Measurements from ENCODE around the gene ASTN2.

Gene ASTN2, protein sequence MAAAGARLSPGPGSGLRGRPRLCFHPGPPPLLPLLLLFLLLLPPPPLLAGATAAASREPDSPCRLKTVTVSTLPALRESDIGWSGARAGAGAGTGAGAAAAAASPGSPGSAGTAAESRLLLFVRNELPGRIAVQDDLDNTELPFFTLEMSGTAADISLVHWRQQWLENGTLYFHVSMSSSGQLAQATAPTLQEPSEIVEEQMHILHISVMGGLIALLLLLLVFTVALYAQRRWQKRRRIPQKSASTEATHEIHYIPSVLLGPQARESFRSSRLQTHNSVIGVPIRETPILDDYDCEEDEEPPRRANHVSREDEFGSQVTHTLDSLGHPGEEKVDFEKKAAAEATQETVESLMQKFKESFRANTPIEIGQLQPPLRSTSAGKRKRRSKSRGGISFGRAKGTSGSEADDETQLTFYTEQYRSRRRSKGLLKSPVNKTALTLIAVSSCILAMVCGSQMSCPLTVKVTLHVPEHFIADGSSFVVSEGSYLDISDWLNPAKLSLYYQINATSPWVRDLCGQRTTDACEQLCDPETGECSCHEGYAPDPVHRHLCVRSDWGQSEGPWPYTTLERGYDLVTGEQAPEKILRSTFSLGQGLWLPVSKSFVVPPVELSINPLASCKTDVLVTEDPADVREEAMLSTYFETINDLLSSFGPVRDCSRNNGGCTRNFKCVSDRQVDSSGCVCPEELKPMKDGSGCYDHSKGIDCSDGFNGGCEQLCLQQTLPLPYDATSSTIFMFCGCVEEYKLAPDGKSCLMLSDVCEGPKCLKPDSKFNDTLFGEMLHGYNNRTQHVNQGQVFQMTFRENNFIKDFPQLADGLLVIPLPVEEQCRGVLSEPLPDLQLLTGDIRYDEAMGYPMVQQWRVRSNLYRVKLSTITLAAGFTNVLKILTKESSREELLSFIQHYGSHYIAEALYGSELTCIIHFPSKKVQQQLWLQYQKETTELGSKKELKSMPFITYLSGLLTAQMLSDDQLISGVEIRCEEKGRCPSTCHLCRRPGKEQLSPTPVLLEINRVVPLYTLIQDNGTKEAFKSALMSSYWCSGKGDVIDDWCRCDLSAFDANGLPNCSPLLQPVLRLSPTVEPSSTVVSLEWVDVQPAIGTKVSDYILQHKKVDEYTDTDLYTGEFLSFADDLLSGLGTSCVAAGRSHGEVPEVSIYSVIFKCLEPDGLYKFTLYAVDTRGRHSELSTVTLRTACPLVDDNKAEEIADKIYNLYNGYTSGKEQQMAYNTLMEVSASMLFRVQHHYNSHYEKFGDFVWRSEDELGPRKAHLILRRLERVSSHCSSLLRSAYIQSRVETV (N-terminal part only)

DNA sequence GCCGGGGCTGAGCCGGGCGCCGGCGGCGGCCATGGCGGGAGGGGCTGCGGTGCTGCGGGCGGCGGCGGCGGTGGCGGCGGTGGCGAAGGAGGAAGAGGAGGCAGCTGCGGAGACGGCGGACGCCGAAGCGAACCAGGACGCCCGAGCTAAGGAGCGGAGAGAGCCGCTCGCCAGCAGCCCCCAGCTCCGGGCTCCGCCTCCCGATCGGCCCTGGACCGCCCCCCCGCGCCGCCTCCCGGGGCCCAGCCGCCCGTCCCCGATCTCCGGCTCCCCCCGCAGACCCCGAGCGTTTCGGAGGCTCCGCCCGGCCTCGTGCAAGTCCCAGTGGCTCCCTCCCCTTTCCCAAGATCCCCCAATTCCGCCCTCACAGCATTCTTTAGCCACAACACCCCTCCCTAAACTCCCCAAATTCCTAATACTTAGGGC is at the start of gene ASTN2:
Gene ASTN2 (minus strand): TSS at position 152 of the 426 bp plus-strand sequence. CDS start 119 bp downstream, at position 33.
- TF ChIP-seq, protein P1, sequence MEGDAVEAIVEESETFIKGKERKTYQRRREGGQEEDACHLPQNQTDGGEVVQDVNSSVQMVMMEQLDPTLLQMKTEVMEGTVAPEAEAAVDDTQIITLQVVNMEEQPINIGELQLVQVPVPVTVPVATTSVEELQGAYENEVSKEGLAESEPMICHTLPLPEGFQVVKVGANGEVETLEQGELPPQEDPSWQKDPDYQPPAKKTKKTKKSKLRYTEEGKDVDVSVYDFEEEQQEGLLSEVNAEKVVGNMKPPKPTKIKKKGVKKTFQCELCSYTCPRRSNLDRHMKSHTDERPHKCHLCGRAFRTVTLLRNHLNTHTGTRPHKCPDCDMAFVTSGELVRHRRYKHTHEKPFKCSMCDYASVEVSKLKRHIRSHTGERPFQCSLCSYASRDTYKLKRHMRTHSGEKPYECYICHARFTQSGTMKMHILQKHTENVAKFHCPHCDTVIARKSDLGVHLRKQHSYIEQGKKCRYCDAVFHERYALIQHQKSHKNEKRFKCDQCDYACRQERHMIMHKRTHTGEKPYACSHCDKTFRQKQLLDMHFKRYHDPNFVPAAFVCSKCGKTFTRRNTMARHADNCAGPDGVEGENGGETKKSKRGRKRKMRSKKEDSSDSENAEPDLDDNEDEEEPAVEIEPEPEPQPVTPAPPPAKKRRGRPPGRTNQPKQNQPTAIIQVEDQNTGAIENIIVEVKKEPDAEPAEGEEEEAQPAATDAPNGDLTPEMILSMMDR (IDR thresholded peaks at IDR 0.05), result no peak
- intact Hi-C loops (cut with DNase I; ENCODE audit: low total_unique reads), result no loop called here
- peak in 1 of 2 donors; percentile 62 for DNase-seq
- Histone ChIP-seq H3K4me3 (peak within 1 kb of the TSS; percentile 54 to 58), H3K36me3 (no peaks in the 10 kb centered on the region), H3K27me3 (peaks cover 0 to 40% of the 10 kb centered on the region in 2 donors), H3K9me3 (no peaks in the 10 kb centered on the region), H3K27ac (no peak within 1 kb of the TSS), H3K4me1 (peaks cover 0 to 40% (median 34%) of the 10 kb centered on the region in 4 donors)

DNA sequence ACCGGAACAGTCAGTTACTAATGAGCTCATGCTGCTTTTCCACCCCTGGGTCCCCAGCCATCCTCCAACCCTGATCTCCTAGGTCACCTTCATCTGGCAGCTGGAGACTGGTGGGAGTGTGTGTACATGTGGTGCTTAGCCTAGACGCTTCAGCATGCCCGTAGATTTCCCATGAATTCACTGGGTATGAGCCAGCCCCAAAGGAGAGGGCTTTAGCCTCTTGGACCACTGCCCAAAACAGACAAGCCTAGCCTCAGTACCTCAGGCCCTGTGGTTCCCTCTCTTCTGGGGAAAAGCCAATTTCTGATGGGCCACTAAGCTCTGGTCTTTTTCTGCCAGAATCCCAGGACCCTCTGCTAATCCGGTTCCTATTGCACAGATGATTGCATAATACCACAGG is 48.0 kb upstream of the ASTN2 start:
- TF ChIP-seq, protein P1 (IDR thresholded peaks at IDR 0.05), result no peak
- Histone ChIP-seq H3K4me1 (no peaks in the 10 kb centered on the region), H3K27me3 (peaks cover 0 to 18% of the 10 kb centered on the region in 2 donors), H3K27ac (no peak overlapping the region), H3K9me3 (no peaks in the 10 kb centered on the region), H3K4me3 (no peak overlapping the region), H3K36me3 (no peaks in the 10 kb centered on the region)
- no peak for DNase-seq
- intact Hi-C loops (cut with DNase I; ENCODE audit: low total_unique reads), result no loop called here

DNA sequence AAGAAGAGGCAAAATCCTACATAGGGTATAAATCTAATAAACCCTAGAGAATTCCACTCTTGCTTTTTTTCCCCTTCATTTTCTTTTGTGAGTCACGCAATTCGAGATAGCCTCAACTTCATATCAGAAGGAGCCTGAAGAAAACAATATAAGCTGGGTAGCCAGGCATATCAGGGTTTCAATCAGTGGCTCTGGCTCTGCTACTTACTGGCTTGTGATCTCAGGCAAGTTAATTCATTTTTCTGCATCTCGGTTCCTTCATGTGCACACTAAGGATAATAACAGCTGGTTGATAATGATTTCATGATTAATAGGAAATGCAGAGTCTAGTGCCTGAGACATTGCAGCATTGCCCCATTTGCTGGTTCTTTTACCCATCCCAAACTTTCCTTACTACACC is 46.5 kb upstream of the ASTN2 start:
- H3K36me3 ChIP-seq, result no peaks in the 10 kb centered on the region
- TF ChIP-seq, protein P1 (IDR thresholded peaks at IDR 0.05), result no peak
- intact Hi-C loops (cut with DNase I; ENCODE audit: low total_unique reads), result no loop called here
- no peaks in the 10 kb centered on the region for H3K4me1 ChIP-seq
- H3K9me3 ChIP-seq, result no peaks in the 10 kb centered on the region
- H3K27me3 ChIP-seq, result peaks cover 0 to 16% of the 10 kb centered on the region in 2 donors
- no peak overlapping the region for H3K27ac ChIP-seq
- DNase-seq, result no peak
- H3K4me3 ChIP-seq, result no peak overlapping the region

DNA sequence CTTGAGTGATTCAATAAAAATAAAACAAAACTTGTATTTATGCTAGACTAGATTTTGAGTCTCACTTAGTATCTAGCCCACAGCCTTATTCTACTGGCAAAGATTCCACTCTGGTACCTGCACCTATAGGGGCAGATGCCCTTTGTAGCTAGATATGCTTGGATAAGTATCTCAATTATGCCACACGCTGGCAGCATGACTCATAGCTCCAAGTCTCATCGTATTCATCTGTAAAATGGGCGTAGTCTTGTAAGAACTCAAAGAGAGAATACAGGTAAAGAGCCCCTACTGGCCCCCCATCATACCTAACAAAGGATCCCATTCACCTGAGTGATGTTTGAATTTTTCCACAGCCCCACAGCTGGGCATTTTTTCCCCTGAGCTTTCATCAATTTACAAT is 45.9 kb upstream of the ASTN2 start:
- no peak for DNase-seq
- peaks cover 0 to 16% of the 10 kb centered on the region in 2 donors for H3K27me3 ChIP-seq
- no peak overlapping the region for H3K27ac ChIP-seq
- no peaks in the 10 kb centered on the region for H3K9me3 ChIP-seq
- no peak overlapping the region for H3K4me3 ChIP-seq
- no peaks in the 10 kb centered on the region for H3K36me3 ChIP-seq
- intact Hi-C loops (cut with DNase I; ENCODE audit: low total_unique reads), result no loop called here
- TF ChIP-seq, protein P1 (IDR thresholded peaks at IDR 0.05), result no peak
- no peaks in the 10 kb centered on the region for H3K4me1 ChIP-seq

DNA sequence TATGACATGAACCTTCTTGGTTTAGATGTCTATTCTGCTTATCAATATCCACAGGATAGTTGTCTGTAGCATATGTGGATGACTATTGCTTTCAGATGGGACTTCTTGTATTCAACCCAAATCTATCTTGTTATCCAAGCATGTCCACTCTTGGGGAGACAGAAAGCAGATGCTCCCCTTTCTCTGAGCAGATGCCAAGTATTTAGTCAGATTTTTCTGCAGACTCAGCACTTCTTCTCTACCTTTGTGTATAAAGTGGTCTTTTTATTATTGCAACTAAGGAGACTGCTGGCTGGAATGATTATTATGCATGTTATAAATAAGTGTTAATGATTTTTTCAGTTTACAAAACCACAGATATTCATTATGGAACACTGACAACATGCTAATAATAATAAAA is 45.1 kb upstream of the ASTN2 start:
- Histone ChIP-seq H3K4me1 (no peaks in the 10 kb centered on the region), H3K27me3 (peaks cover 0 to 16% of the 10 kb centered on the region in 2 donors), H3K27ac (no peak overlapping the region), H3K36me3 (no peaks in the 10 kb centered on the region), H3K4me3 (no peak overlapping the region), H3K9me3 (no peaks in the 10 kb centered on the region)
- TF ChIP-seq, protein P1 (IDR thresholded peaks at IDR 0.05), result no peak
- intact Hi-C loops (cut with DNase I; ENCODE audit: low total_unique reads), result no loop called here
- no peak for DNase-seq
